ENCODE data around the gene ZSCAN31. TPM values are rescaled to one million over a fixed set of nuclear protein-coding genes. Genes with fewer than 3 reads are reported as not detected.

The ZSCAN31 gene
- total and polyA plus RNA-seq, 9 of the 15 experiments (the other 6 are each of a cell fraction or from before 2014, with no cell fraction given) = 3.9 to 12.1 (median 7.0) TPM

DNA sequence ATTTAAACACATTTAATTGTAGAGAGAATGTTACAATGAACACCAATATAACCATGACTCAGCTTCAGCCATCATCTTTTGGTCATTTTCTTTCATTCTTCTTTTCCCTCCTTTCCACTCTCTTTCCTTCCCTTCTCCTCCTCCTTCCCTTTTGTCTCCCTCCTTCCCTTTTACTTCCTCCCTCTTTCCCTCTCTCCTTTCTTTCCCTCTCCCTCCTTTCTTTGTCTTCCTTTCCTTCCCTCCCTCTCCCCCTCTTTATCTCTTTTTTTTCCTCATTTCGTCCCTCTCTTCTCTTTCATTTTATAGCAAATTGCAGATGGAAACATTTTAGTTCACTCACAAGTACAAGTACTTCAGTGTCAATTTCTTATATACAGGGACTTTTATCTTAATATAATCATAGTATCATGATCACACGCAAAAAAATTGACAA lies 15.6 kb upstream of the ZSCAN31 start (continued):
- TF ChIP-seq, protein P1, sequence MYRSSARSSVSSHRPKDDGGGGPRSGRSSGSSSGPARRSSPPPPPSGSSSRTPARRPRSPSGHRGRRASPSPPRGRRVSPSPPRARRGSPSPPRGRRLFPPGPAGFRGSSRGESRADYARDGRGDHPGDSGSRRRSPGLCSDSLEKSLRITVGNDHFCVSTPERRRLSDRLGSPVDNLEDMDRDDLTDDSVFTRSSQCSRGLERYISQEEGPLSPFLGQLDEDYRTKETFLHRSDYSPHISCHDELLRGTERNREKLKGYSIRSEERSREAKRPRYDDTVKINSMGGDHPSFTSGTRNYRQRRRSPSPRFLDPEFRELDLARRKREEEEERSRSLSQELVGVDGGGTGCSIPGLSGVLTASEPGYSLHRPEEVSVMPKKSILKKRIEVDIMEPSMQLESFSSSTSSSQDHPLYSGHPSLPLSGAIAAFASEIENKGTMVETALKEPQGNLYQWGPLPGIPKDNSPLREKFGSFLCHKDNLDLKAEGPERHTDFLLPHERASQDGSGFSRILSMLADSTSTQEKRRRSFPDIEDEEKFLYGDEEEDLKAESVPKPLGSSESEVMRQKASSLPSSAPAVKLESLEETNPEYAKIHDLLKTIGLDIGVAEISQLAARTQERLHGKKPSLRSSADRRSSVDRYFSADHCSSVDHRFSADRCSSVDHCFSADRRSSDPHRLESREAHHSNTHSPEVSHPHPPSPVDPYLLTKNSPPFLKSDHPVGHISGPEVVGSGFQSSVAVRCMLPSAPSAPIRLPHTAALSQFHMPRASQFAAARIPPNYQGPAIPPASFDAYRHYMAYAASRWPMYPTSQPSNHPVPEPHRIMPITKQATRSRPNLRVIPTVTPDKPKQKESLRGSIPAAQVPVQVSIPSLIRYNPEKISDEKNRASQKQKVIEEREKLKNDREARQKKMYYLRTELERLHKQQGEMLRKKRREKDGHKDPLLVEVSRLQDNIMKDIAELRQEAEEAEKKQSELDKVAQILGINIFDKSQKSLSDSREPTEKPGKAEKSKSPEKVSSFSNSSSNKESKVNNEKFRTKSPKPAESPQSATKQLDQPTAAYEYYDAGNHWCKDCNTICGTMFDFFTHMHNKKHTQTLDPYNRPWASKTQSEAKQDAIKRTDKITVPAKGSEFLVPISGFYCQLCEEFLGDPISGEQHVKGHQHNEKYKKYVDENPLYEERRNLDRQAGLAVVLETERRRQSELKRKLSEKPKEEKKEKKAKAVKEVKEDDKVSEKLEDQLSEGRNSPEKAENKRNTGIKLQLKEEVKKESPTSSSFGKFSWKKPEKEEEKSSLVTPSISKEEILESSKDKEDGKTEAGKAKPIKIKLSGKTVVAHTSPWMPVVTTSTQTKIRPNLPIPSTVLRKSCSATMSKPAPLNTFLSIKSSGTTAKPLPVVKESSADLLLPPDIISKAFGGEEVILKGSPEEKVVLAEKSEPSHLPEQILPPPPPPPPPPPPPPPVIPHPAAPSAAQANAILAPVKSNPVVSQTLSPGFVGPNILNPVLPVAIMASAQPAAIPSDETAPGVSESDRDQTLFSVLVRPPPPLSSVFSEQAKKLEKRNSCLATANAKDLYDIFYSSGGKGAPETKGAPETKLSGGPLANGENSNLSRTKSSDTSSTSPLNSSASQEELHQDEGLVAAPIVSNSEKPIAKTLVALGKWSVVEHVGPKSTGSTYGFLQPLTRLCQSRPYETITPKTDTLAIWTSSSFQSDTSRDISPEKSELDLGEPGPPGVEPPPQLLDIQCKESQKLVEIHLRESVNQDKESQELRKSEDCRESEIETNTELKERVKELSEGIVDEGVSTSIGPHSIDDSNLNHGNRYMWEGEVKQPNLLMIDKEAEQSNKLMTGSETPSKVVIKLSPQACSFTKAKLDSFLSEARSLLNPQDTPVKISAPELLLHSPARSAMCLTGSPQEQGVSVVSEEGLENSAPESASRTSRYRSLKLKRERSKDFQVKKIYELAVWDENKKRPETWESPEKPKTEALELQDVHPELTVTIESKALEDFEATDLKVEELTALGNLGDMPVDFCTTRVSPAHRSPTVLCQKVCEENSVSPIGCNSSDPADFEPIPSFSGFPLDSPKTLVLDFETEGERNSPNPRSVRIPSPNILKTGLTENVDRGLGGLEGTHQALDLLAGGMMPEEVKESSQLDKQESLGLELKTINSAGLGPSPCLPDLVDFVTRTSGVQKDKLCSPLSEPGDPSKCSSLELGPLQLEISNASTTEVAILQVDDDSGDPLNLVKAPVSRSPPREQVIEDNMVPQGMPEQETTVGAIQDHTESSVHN (IDR thresholded peaks at IDR 0.05; ENCODE audit: borderline replicate concordance in 1 of 2, low read depth in 1 of 2) = 0 out of 4 replicates have a peak, but pooled peaks of 1 of the 2 experiments have one; percentile 36
- no peak for TF ChIP-seq NFIX (CRISPR knock-in tag; IDR thresholded peaks at IDR 0.05; ENCODE audit: low read depth)
- TF ChIP-seq POLR2A (conservative IDR thresholded peaks at IDR 0.05) = peak; percentile 49; the same call in 1 of the 2 replicates
- no peak for TF ChIP-seq TEAD4 (IDR thresholded peaks at IDR 0.05; ENCODE audit: low read length)
- TF ChIP-seq TEAD4 (CRISPR knock-in tag; IDR thresholded peaks at IDR 0.05; ENCODE audit: borderline replicate concordance) = no peak
- TF ChIP-seq, protein P2, sequence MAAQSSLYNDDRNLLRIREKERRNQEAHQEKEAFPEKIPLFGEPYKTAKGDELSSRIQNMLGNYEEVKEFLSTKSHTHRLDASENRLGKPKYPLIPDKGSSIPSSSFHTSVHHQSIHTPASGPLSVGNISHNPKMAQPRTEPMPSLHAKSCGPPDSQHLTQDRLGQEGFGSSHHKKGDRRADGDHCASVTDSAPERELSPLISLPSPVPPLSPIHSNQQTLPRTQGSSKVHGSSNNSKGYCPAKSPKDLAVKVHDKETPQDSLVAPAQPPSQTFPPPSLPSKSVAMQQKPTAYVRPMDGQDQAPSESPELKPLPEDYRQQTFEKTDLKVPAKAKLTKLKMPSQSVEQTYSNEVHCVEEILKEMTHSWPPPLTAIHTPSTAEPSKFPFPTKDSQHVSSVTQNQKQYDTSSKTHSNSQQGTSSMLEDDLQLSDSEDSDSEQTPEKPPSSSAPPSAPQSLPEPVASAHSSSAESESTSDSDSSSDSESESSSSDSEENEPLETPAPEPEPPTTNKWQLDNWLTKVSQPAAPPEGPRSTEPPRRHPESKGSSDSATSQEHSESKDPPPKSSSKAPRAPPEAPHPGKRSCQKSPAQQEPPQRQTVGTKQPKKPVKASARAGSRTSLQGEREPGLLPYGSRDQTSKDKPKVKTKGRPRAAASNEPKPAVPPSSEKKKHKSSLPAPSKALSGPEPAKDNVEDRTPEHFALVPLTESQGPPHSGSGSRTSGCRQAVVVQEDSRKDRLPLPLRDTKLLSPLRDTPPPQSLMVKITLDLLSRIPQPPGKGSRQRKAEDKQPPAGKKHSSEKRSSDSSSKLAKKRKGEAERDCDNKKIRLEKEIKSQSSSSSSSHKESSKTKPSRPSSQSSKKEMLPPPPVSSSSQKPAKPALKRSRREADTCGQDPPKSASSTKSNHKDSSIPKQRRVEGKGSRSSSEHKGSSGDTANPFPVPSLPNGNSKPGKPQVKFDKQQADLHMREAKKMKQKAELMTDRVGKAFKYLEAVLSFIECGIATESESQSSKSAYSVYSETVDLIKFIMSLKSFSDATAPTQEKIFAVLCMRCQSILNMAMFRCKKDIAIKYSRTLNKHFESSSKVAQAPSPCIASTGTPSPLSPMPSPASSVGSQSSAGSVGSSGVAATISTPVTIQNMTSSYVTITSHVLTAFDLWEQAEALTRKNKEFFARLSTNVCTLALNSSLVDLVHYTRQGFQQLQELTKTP (IDR thresholded peaks at IDR 0.05; ENCODE audit: low read depth in 1 of 2, partially characterized antibody in 2 of 2) = peak; percentile 74 to 97
- no peak for TF ChIP-seq ZNF324 (CRISPR knock-in tag; IDR thresholded peaks at IDR 0.05)

Data from K562 (cell line).